Neural progenitor cell (in vitro differentiated cells): ENCODE data around the gene CD200R1L.

Experiments
- CTCF ChIP-seq: fragments of 200-600 bp; sonication (generic); IDR thresholded peaks from 2 replicates; pipeline ENCODE4 v1.5.1; 2017; ENCODE audit warnings: antibody characterized with exemption, mild to moderate bottlenecking
- EZH2phosphoT487 ChIP-seq: fragments of 200-600 bp; sonication (generic); IDR thresholded peaks from 2 replicates; pipeline ENCODE4 v1.6.1; 2017; ENCODE audit warnings: antibody characterized with exemption

DNA sequence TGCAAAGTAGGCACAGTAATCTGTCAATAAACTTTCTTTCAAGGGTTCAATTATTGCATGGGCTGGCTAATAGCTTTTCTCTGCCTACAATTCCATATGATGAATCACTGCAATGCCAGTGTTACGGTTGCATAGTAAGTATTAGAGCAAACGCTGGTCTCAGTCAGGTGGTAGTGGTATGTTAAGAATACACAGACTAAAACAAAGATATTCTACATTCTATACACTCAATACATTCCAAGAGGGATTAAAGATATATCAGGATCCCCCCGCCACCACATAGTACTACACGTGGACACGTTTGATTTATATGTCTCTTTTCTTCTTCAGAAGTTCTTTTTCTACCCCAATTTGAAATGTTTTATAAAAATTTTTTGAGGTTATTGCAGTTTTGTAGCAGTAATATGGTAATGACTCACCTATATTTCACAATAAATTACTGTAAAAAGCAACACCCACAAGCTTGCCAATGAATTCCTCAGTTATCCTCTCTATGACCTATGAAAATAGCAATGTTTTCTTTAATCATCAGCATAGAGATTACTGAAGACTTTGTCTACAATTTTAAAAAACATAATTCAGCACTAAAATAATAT lies 68.2 kb downstream of the CD200R1L start:
- no peak for TF ChIP-seq CTCF
- no peak for TF ChIP-seq EZH2phosphoT487
